Erythroblast (primary cell): ENCODE measurements around the gene PDE4D.

ENCODE experiments used
- GATA1 ChIP-seq: IDR thresholded peaks from 2 replicates; pipeline ENCODE4 v1.6.1; 2011; ENCODE audit warnings: low read depth, mild to moderate bottlenecking, control low read depth, low read length, moderate library complexity
- POLR2A ChIP-seq: IDR thresholded peaks from 2 replicates; pipeline ENCODE4 v1.6.1; 2011; ENCODE audit warnings: mild to moderate bottlenecking, low read length

- TF ChIP-seq POLR2A (no peak), GATA1 (no peak)
These were observed 694.7 kb downstream of the PDE4D start for GRCh38 chr5:59198832-59199231.
